ENCODE results near the gene IL17RA.

Gene IL17RA

GRCh38 chr22:17135153-17135760 is 50.5 kb downstream of the IL17RA start:
- TF ChIP-seq CTCF (IDR thresholded peaks at IDR 0.05; ENCODE audit: low read depth, low read length), result no peak
- H3K4me3 ChIP-seq (replicated peaks in 1 of 2; ENCODE audit: low read depth in 2 of 2, low read length in 2 of 2), result no peak overlapping the region
- no peak for DNase-seq (ENCODE audit: low read depth in 2 of 2)

DNA sequence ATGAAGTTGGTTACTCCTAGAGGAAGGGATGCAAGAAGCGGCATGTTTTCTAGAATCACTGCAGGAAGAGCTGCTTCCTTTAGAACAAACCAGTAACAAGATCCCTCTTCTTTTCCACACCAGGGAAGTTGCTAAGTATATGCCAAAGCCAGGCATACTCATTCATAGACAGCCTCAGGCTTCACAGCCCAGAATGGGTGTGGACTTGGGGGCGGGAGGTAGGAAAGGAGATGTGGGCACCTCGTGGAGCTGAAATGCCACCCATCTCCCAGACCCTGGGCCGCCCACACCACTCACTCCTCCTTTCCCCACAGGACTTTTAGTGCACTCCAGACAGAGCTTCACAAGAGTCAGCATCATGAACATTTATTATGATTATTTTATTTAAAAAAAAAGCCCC is 52.4 kb downstream of the IL17RA start:
- no peak overlapping the region for H3K4me3 ChIP-seq (replicated peaks in 1 of 2; ENCODE audit: low read depth in 2 of 2, low read length in 2 of 2)
- no peak for DNase-seq (ENCODE audit: low read depth in 2 of 2)
- TF ChIP-seq CTCF (IDR thresholded peaks at IDR 0.05; ENCODE audit: low read depth, low read length), result no peak

DNA sequence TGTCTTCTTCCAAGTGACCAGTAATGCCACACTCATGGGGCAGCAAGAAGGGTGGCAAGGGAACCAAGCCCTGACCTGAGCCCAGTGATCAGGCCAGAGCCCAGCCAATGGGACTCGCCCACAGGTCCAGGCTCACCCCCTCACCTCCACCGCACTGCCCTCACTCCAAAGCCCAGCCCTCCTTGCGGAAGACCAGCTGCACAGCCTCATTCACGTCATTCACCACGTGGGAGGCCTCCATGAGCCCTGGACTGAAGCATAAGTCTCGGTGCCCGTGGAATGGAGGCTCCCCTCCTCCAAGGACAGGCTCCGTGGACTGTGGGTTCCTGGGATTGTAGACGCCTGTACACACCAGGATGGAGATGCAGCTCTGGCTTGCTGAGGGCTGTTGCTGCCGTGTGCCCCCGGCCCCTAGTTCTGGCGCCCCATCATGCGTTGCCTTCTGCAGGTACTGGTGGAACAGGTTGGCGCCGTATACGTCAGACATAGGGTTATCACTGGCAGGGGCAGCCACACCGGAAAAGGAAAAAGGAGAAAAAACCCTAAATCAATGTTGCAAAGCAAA is 53.1 kb downstream of the IL17RA start:
- TF ChIP-seq CTCF (IDR thresholded peaks at IDR 0.05; ENCODE audit: low read depth, low read length), result no peak
- H3K4me3 ChIP-seq (replicated peaks in 1 of 2; ENCODE audit: low read depth in 2 of 2, low read length in 2 of 2), result no peak overlapping the region
- no peak for DNase-seq (ENCODE audit: low read depth in 2 of 2)

GRCh38 chr22:17138513-17138912 is 53.7 kb downstream of the IL17RA start:
- TF ChIP-seq CTCF (IDR thresholded peaks at IDR 0.05; ENCODE audit: low read depth, low read length), result no peak
- no peak for DNase-seq (ENCODE audit: low read depth in 2 of 2)
- no peak overlapping the region for H3K4me3 ChIP-seq (replicated peaks in 1 of 2; ENCODE audit: low read depth in 2 of 2, low read length in 2 of 2)

GRCh38 chr22:17140022-17140421 is 55.2 kb downstream of the IL17RA start:
- DNase-seq (ENCODE audit: low read depth in 2 of 2), result no peak
- no peak overlapping the region for H3K4me3 ChIP-seq (replicated peaks in 1 of 2; ENCODE audit: low read depth in 2 of 2, low read length in 2 of 2)
- no peak for TF ChIP-seq CTCF (IDR thresholded peaks at IDR 0.05; ENCODE audit: low read depth, low read length)

DNA sequence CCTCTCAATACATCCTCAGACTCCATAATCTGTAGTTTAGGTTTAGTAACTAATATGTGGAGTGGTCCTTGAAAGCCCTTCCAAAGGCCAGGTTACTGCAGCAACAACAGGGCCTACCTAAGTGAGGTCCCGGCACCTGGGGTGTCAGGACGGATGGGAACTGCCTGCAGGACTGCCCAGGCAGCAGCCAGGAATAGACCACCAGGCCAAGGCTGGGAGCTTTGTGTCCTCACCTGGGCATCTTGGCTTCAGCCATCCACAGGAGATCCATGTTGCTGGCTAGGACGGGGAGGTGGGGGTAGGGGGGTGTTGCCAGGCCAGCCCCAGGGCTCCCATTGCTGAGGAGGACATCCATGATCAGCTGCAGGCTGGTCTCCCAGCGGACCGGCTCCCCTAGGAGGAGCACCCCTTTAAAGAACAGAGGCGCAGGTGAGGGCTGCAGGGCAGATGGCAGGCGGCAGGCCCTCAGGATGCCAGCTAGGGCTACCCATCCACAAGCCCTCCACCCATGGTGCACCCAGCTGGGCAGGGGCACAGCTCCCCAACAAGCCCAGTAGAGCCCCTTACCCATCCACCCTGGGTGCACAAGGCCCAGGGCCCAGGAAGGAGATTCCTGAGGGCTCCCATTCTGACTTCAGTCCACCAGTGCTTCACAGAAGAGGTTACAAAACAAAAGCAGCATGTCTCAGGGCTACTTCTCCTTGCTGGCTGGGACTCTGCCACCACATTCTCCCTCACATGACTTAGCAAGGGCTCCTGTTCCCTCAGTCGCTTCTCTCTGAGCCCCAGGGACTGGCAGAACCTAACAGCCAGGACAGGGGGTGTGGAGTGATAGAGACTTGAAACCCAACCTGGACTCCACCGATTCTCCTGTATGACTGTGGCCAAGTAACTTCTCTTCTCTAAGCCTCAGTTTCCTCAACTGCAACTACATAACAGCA is 56.3 kb downstream of the IL17RA start:
- no peak for DNase-seq (ENCODE audit: low read depth in 2 of 2)
- no peak overlapping the region for H3K4me3 ChIP-seq (replicated peaks in 1 of 2; ENCODE audit: low read depth in 2 of 2, low read length in 2 of 2)
- no peak for TF ChIP-seq CTCF (IDR thresholded peaks at IDR 0.05; ENCODE audit: low read depth, low read length)
